Liver (tissue), 9 donors: ENCODE measurements around the gene ZNF681. TPM values are rescaled to one million over a fixed set of nuclear protein-coding genes. Genes with fewer than 3 reads are reported as not detected.
A peak's percentile ranks its signal among the peaks of the same experiment; 100 is the strongest.
"Not testable (repeated sequence)": the region's sequence is repeated elsewhere in the genome, so short reads cannot be mapped to it uniquely, and the experiment has no call there.

Source experiments
- DNase-seq: peaks from one replicate; pipeline ENCODE4 v3.0.0-alpha.2; 2017; ENCODE audit warnings: low spot score
- H3K27ac ChIP-seq, 2 donors: one replicate each; pipeline ENCODE4 v1.7.0; 2013; ENCODE audit warnings: inconsistent platforms in 2 of 2, low read length in 2 of 2, control low read depth in 1 of 2, low read depth in 1 of 2, mild to moderate bottlenecking in 1 of 2
- H3K27me3 ChIP-seq, 4 donors: one replicate each; pipeline versions ENCODE4 v1.6.1 to v1.7.0; 2013; ENCODE audit warnings: low read length in 3 of 4, inconsistent platforms in 1 of 4, mild to moderate bottlenecking in 1 of 4, moderate library complexity in 1 of 4; ENCODE audit not compliant: control insufficient read depth in 4 of 4, insufficient read depth in 4 of 4
- H3K36me3 ChIP-seq, 4 donors: one replicate each; pipeline versions ENCODE4 v1.6.1 to v1.7.0; 2013; ENCODE audit warnings: low read length in 3 of 4, mild to moderate bottlenecking in 3 of 4, low read depth in 1 of 4, moderate library complexity in 1 of 4; ENCODE audit not compliant: control insufficient read depth in 4 of 4, insufficient read depth in 3 of 4
- H3K4me1 ChIP-seq, 4 donors: one replicate each; pipeline versions ENCODE4 v1.6.1 to v1.7.0; 2013; ENCODE audit warnings: low read length in 3 of 4, mild to moderate bottlenecking in 3 of 4, moderate library complexity in 1 of 4; ENCODE audit not compliant: control insufficient read depth in 4 of 4, insufficient read depth in 4 of 4
- H3K4me3 ChIP-seq, 3 donors: one replicate each; pipeline versions ENCODE4 v1.6.1 to v1.7.0; 2013; ENCODE audit warnings: low read length in 3 of 3, control low read depth in 1 of 3, low read depth in 1 of 3, mild to moderate bottlenecking in 1 of 3
- H3K9ac ChIP-seq, 2 donors: one replicate each; pipeline ENCODE4 v1.7.0; 2013; ENCODE audit warnings: low read length in 2 of 2, mild to moderate bottlenecking in 2 of 2, moderate library complexity in 2 of 2, control low read depth in 1 of 2, low read depth in 1 of 2
- H3K9me3 ChIP-seq, 4 donors: one replicate each; pipeline versions ENCODE4 v1.6.1 to v1.7.0; 2013; ENCODE audit warnings: low read length in 3 of 4; ENCODE audit not compliant: control insufficient read depth in 4 of 4
- EGR1 ChIP-seq, 2 donors: IDR thresholded peaks; 2 replicates each; pipeline ENCODE4 v1.6.1; 2016 to 2018; ENCODE audit warnings: antibody characterized with exemption in 2 of 2, low read depth in 2 of 2
- FOXA2 ChIP-seq: IDR thresholded peaks from 2 replicates; pipeline ENCODE4 v1.6.1; 2016; ENCODE audit warnings: antibody characterized with exemption
- GABPA ChIP-seq, 2 donors: IDR thresholded peaks in 1 of 2; conservative IDR thresholded peaks in 1 of 2; 2 replicates each; pipeline ENCODE4 v1.6.1; 2016; ENCODE audit warnings: antibody characterized with exemption in 2 of 2, mild to moderate bottlenecking in 1 of 2, moderate library complexity in 1 of 2
- HNF4A ChIP-seq, 2 donors: conservative IDR thresholded peaks; 2 replicates each; pipeline ENCODE4 v1.6.1; 2016; ENCODE audit warnings: antibody characterized with exemption in 2 of 2, mild to moderate bottlenecking in 2 of 2
- HNF4G ChIP-seq: IDR thresholded peaks from 2 replicates; pipeline ENCODE4 v1.6.1; 2016; ENCODE audit warnings: antibody characterized with exemption
- NR2F2 ChIP-seq: IDR thresholded peaks from 2 replicates; pipeline ENCODE4 v1.6.1; 2016; ENCODE audit warnings: antibody characterized with exemption
- RAD21 ChIP-seq, 2 donors: IDR thresholded peaks; 2 replicates each; pipeline ENCODE4 v1.6.1; 2016; ENCODE audit warnings: antibody characterized with exemption in 2 of 2, mild to moderate bottlenecking in 2 of 2
- RXRA ChIP-seq, 2 donors: IDR thresholded peaks; 2 replicates each; pipeline ENCODE4 v1.6.1; 2017 to 2018; ENCODE audit warnings: antibody characterized with exemption in 2 of 2, mild to moderate bottlenecking in 1 of 2
- SP1 ChIP-seq: IDR thresholded peaks from 2 replicates; pipeline ENCODE4 v1.6.1; 2018; ENCODE audit warnings: antibody characterized with exemption, mild to moderate bottlenecking
- TAF1 ChIP-seq: conservative IDR thresholded peaks from 2 replicates; pipeline ENCODE4 v1.6.1; 2016; ENCODE audit warnings: antibody characterized with exemption, mild to moderate bottlenecking
- YY1 ChIP-seq: IDR thresholded peaks from 2 replicates; pipeline ENCODE4 v1.6.1; 2016; ENCODE audit warnings: antibody characterized with exemption, mild to moderate bottlenecking
- WGBS: extraction: QIAGEN DNeasy Blood & Tissue Kit; methylation state at CpG from one replicate; pipeline ENCODE4 v1.1.7; 2013; 5-methylcytosine and 5-hydroxymethylcytosine counted together
- polyA plus RNA-seq, 2 donors: library from polyadenylated mRNA; stranded (reverse) in 1 of 2; unstranded in 1 of 2; fragments of 200-250 nt in 1 of 2; fragments of >200 nt in 1 of 2; fragmentation: Nextera tagmentation in 1 of 2; extraction: Ambion mirVana in 1 of 2; gene quantifications; one replicate each; pipeline versions ENCODE4 v1.2.1 to v1.2.3, GENCODE V29; 2013 to 2015
- total RNA-seq, 2 donors: library from RNA; depleted of rRNA; stranded (reverse); fragments of >200 nt; gene quantifications; one replicate each; pipeline ENCODE4 v1.2.3, GENCODE V29; 2014
- TF ChIP-seq, protein P1 (sequence below): IDR thresholded peaks from 2 replicates; pipeline ENCODE4 v1.6.1; 2016; ENCODE audit warnings: antibody characterized with exemption
- TF ChIP-seq, protein P2 (sequence below): IDR thresholded peaks from 2 replicates; pipeline ENCODE4 v1.6.1; 2016; ENCODE audit warnings: antibody characterized with exemption, mild to moderate bottlenecking
- TF ChIP-seq, protein P3 (sequence below): IDR thresholded peaks from 2 replicates; pipeline ENCODE4 v1.6.1; 2016; ENCODE audit warnings: antibody characterized with exemption
- TF ChIP-seq, protein P4 (sequence below): fragments of 150-350 bp; IDR thresholded peaks from 2 replicates; pipeline ENCODE4 v1.5.1; 2017; ENCODE audit warnings: improper control_type of control experiment, low read depth, low read length; ENCODE audit not compliant: missing input control
- donor health status: healthy.
- donor health status: healthy.
- donor health status: healthy.
- donor health status: healthy.
- donor health status: healthy.

The ZNF681 gene
- total and polyA plus RNA-seq, 4 donors, result 0.06 to 2.8 (median 0.27) TPM

DNA sequence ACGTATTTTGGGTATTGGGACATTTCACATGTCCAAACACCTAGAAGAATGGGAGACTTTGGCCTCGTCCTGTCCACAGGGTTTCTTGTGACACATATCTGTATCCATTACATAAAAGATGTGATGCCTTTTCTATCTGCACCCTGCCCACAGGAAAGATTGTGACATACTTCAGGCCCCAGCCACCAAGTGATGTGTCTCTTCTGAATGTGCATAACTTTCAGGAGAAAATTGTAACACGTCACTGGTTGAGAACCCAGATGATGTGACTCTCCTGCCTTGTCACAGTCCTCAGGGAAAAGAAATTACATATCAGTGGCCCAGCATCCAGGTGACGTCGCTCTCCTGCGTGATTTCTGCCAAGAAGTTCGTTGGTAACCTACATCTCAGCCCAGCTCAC is 21.0 kb upstream of the ZNF681 start:
- no peaks in the 10 kb centered on the region for H3K36me3 ChIP-seq

DNA sequence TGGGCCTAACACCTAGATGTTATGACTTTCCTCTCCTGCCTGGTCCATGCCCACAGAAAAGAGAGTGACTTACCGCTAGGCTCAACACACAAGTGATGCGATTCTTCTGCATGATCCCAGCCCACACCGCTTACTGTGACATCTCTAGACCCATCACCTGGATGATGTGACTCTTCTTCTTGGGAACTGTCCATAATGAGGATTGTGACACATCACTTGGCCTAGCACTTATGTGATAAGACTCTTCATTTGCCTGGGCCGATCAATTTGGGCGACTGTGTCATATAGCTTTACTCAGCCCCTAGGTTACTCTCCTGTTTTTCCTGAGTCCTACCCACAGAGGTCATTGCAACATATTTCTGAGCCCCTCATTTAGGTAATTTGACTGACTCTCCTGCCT is 19.9 kb upstream of the ZNF681 start:
- Histone ChIP-seq H3K36me3 (no peaks in the 10 kb centered on the region), H3K4me1 (no peaks in the 10 kb centered on the region), H3K9ac (no peak overlapping the region), H3K27ac (no peak overlapping the region), H3K27me3 (no peaks in the 10 kb centered on the region), H3K9me3 (peaks cover 0 to 9% (median 8%) of the 10 kb centered on the region in 4 donors), H3K4me3 (no peak overlapping the region)
- DNase-seq, result no peak
- no peak for TF ChIP-seq EGR1 (IDR thresholded peaks at IDR 0.05; ENCODE audit: low read depth in 2 of 2)
- TF ChIP-seq, protein P1, sequence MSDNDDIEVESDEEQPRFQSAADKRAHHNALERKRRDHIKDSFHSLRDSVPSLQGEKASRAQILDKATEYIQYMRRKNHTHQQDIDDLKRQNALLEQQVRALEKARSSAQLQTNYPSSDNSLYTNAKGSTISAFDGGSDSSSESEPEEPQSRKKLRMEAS, result no peak
- WGBS, result 98% methylated on average over 5 of the region's 5 CpGs

More for the DNA sequence above, 21.0 kb upstream of the ZNF681 start:
- H3K4me1 ChIP-seq, result no peaks in the 10 kb centered on the region
- H3K4me3 ChIP-seq, result peak overlapping the region in 2 of 3 donors; percentile 3 to 20
- TF ChIP-seq, protein P1, result no peak
- TF ChIP-seq, protein P2, sequence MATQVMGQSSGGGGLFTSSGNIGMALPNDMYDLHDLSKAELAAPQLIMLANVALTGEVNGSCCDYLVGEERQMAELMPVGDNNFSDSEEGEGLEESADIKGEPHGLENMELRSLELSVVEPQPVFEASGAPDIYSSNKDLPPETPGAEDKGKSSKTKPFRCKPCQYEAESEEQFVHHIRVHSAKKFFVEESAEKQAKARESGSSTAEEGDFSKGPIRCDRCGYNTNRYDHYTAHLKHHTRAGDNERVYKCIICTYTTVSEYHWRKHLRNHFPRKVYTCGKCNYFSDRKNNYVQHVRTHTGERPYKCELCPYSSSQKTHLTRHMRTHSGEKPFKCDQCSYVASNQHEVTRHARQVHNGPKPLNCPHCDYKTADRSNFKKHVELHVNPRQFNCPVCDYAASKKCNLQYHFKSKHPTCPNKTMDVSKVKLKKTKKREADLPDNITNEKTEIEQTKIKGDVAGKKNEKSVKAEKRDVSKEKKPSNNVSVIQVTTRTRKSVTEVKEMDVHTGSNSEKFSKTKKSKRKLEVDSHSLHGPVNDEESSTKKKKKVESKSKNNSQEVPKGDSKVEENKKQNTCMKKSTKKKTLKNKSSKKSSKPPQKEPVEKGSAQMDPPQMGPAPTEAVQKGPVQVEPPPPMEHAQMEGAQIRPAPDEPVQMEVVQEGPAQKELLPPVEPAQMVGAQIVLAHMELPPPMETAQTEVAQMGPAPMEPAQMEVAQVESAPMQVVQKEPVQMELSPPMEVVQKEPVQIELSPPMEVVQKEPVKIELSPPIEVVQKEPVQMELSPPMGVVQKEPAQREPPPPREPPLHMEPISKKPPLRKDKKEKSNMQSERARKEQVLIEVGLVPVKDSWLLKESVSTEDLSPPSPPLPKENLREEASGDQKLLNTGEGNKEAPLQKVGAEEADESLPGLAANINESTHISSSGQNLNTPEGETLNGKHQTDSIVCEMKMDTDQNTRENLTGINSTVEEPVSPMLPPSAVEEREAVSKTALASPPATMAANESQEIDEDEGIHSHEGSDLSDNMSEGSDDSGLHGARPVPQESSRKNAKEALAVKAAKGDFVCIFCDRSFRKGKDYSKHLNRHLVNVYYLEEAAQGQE, result no peak
- TF ChIP-seq RAD21 (IDR thresholded peaks at IDR 0.05) (no peak), FOXA2 (no peak), HNF4G (no peak), SP1 (no peak), RXRA (IDR thresholded peaks at IDR 0.05) (no peak), HNF4A (conservative IDR thresholded peaks at IDR 0.05) (no peak), EGR1 (IDR thresholded peaks at IDR 0.05; ENCODE audit: low read depth in 2 of 2) (no peak), TAF1 (no peak), YY1 (no peak), NR2F2 (no peak), GABPA (IDR thresholded peaks at IDR 0.05 in 1 of 2, conservative IDR thresholded peaks at IDR 0.05 in 1 of 2) (no peak)
- TF ChIP-seq, protein P3, sequence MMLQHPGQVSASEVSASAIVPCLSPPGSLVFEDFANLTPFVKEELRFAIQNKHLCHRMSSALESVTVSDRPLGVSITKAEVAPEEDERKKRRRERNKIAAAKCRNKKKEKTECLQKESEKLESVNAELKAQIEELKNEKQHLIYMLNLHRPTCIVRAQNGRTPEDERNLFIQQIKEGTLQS, result no peak
- TF ChIP-seq, protein P4, sequence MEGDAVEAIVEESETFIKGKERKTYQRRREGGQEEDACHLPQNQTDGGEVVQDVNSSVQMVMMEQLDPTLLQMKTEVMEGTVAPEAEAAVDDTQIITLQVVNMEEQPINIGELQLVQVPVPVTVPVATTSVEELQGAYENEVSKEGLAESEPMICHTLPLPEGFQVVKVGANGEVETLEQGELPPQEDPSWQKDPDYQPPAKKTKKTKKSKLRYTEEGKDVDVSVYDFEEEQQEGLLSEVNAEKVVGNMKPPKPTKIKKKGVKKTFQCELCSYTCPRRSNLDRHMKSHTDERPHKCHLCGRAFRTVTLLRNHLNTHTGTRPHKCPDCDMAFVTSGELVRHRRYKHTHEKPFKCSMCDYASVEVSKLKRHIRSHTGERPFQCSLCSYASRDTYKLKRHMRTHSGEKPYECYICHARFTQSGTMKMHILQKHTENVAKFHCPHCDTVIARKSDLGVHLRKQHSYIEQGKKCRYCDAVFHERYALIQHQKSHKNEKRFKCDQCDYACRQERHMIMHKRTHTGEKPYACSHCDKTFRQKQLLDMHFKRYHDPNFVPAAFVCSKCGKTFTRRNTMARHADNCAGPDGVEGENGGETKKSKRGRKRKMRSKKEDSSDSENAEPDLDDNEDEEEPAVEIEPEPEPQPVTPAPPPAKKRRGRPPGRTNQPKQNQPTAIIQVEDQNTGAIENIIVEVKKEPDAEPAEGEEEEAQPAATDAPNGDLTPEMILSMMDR, result no peak
- DNase-seq, result no peak
- H3K9me3 ChIP-seq, result peaks cover 0 to 9% (median 8%) of the 10 kb centered on the region in 4 donors
- H3K27ac ChIP-seq, result no peak overlapping the region
- WGBS, result 94% methylated on average over 7 of the region's 7 CpGs
- no peaks in the 10 kb centered on the region for H3K27me3 ChIP-seq
- no peak overlapping the region for H3K9ac ChIP-seq

DNA sequence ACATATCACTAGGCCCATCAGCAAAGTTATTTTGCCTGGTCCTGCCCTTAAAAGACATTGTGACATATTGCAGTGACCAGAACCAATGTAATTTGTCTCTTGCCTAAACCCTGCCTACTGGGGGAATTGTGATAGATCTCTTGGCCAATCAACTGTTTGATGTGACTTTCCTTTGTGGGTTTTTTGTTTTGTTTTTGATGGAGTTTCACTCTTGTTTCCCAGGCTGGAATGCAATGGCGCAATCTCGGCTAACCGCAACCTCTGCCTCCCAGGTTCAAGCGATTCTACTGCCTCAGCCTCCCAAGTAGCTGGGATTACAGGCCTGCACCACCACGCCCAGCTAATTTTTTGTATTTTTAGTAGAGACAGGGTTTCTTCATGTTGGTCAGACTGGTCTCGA is 19.3 kb upstream of the ZNF681 start:
- H3K4me1 ChIP-seq, H3K9me3 ChIP-seq, H3K27me3 ChIP-seq, H3K4me3 ChIP-seq, H3K27ac ChIP-seq, H3K36me3 ChIP-seq, DNase-seq, H3K9ac ChIP-seq: not testable (repeated sequence)
- WGBS, result 91% methylated on average over 6 of the region's 6 CpGs
